Inferior parietal cortex (tissue), 1 donor: ENCODE data around the gene MCEE.
"Not testable (repeated sequence)": the region's sequence is repeated elsewhere in the genome, so short reads cannot be mapped to it uniquely, and the experiment has no call there.

Experiments
- DNase-seq: peaks from one replicate; pipeline ENCODE4 v3.0.0-alpha.2; 2016; ENCODE audit errors: extremely low spot score

MCEE gene

DNA sequence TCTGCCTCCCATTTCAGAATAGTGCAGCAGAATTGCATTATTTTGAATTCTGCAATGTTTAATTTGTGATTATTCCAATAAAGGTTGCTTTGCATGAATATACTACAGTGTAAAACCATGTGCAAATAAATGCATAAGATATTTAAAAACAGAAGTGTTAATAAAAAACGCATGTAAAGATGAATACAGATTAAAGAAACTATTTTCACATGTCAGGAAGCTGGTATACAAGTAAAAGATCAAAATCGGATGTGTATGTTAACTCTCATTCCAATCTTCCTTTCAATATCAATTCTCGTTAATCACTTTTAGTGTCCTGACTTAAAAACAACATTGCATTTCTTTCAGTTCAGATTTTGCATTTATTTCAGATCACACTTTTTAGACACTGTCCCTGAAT lies 3.1 kb downstream of the MCEE start:
- DNase-seq, result no peak

DNA sequence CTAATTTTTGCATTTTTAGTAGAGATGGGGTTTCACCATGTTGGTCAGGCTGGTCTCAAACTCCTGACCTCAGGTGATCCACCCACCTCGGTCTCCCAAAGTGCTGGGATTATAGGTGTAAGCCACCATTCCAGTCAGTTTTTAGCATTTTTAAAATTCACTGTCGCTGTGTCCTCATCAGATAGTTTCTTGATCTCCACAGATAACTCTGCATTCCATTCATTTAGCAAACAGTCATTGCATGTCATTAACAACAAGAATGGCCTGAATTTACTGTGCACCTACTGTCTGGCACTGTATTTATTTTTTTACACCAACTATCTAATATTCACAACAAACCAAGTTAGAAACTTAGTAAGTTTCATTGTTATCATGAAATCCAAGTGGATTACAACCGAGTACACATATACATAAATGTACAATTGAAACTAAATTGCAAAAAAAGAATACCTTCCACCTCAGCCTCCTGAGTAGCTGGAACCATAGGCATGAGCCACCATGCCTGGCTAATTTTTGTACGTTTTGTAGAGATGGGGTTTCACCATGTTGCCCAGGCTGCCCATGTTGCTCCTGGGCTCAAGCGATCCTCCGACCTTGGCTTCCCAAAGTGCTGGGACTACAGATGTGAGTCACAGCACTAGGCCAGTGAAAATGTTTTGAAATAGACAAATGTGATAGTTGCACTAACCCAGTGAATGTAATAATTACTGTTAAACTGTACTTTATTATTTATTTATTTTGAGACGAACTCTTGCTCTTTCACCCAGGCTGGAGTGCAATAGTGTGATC lies 4.3 kb downstream of the MCEE start:
- DNase-seq, result no peak

DNA sequence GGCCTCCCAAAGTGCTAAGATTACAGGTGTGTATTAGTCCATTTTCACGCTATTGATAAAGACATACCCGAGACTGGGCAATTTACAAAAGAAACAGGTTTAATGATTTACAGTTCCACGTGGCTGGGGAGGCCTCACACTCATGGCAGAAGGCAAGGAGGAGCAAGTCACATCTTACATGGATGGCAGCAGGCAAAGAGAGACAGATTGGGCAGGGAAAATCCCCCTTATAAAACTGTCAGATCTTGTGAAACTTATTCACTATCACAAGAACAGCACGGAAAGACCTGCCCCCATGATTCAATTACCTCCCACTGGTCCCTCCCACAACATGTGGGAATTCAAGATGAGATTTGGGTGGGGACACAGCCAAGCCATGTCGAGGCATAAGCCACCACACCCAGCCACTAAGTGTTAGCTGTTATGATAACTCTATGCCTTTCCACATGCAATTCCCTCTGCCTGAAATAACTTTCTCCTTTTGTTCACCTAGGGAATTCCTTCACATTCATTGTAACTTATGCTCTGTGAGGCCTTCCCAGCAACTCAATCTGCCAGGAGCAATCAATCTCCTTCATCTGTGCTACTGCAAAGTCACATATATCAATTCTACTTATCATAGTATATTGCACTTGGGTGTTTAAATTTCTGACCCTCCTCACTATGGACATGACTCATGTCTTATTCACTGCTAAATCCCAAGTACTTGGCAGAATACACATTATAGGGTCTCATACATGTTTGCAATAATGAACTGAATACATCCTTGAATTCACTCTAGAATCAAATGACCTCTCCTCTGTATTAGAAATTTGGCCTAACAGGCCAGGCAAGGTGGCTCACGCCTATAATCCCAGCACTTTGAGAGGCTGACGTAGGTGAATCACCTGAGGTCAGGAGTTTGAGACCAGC lies 7.4 kb downstream of the MCEE start:
- DNase-seq, result no peak

DNA sequence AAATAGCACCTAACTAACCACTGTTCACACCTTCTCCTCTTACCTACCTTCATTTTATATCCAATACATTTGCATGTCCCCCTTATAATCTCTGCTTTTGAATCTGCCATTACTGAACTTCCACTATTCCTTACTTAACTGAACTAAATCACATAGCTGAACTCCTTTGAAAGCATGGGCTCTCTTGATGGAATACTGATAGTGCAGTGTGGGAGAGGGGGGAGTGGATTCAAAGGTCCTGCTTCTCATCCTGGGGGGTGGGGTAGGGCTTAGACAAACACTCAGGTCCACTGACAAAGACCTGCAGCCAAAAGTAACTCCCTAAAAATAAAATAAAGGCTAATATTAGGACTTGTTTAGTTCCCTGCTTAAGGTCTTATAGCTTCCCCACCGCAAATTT lies 8.6 kb downstream of the MCEE start:
- DNase-seq, result no peak

DNA sequence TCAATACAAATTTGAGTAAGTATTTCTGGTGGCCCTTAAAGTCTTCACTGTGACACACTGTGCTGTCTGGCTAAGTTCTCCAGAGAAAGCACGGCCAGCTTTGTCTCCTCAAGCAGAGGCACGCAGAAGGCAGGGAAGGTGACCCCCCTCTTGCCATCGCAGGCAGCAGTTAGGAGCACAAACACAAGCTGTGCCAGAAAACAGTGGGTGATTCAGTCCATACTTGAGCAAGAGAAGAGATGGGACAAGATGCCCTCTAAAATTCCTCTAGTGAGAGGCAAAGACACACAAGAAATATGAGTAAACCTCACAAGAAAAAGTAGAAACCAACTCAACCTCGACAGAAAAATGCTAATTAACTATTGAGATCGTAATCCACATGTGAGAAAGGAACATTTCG lies 9.8 kb downstream of the MCEE start:
- no peak for DNase-seq

DNA sequence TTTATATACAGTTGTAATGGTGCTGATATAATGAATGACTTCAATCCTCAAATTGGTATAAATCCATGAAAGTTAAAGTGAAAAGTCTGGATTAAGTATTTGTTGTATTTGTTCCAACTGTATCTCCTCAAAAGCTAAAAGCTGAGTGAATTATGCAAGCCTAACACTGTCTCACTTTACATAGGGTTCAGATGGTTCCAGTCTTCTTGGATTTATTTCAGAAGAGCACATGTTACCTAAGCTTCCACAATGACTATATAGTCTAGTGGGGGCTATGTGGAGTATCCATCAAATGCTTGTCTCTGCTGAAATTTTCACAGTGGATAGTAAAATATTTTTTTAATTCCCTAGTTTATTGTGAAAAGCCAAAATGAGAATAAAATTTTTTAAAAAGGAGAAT lies 13.0 kb downstream of the MCEE start:
- no peak for DNase-seq

DNA sequence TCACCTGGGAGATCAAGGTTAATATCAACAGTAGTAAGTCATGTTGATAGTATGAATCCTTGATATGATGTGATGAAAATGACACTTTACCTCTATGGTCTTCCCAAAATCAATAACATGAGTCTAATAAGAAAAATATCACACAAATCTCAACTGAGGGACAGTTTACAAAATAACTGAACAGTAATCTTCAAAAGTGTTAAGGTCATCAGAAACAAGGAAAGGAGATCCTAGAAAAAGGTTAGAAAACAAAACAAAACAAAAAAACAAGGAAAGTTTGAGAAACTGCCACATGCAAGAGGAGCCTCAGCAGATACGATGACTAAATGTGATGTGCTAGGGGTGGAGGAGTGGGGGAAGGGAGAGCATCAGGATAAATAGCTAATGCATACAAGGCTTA lies 16.2 kb downstream of the MCEE start:
- no peak for DNase-seq

DNA sequence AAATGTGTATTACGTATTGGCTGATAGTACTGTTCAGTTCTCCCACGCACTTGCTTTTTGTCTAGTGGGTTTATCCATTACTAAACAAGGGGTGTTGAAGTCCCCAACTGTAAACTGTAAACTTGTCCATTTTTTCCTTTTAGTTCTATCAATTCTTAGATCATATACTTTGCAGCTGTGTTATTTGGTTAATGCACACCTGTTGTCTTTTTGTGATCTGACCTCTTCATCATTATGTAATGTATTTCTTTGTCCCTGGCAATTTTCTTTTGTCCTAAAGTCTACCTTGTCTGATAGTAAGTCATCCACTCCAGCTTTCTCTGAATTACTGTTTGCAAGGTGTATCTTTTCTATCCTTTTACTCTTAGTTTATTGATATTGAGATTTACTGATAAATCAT lies 21.9 kb downstream of the MCEE start:
- no peak for DNase-seq

DNA sequence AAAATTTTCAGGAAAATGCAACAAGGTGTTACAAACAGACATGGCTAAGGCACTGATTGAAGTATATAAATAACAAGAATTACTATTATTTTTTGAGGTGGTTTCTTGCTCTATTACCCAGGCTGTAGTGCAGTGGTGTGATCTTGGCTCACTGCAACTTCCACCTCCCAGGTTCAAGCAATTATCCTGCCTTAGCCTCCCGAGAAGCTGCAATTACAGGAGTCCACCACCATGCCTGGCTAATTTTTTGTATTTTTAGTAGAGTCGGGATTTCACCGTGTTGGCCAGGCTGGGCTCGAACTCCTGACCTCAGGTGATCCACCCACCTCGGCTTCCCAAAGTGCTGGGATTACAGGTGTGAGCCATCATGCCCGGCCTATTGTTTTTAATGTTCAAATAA lies 23.6 kb downstream of the MCEE start:
- not testable (repeated sequence) for DNase-seq

DNA sequence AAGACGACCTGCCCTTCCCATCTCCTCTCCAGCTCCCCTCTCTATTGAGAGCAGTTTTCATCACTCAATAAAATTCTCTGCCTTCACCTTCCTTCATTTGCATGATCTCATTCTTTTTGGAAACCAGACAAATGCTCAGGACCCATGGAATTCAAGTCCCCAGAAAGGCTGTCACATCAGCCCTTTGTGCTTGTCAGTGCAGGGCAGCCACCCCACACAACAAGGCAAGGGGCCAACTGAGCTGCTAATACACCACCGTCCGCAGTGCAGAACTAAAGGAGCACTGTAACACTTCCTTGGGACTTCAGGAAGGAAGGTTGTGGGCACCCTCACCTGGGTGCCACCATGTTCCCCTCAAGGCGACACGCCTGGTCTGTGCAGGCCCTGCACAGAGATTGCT lies 26.2 kb downstream of the MCEE start:
- DNase-seq, result no peak

DNA sequence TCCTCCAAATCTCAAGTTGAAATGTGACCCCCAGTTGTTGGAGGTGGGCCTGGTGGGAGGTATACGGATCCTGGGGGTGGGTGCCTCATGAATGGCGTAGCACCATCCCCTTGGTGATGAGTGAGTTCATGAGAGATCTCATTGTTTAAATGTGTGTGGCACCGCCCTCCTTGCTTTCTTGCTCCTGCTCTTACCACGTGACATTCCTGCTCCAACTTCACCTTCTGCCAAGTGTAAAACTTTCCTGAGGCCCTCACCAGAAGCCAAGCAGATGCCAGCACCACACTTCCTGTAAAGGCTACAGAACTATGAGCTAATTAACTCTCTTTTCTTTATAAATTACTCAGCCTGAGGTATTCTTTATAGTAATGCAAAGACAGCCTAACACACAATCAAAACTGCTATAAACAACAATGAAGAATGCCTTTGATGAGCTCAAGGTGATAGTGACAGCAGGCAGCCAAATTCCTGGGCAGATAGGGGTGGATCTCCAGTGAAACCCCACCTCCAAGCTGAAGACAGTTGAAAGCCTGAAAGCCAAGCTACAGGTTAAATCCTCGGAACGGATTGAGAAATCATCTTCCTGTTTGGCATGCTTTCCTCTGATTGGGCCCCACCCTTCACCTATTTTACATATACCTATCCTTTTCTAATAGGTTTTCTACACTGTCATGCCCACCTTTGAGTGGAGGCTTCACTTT lies 26.9 kb downstream of the MCEE start:
- no peak for DNase-seq

DNA sequence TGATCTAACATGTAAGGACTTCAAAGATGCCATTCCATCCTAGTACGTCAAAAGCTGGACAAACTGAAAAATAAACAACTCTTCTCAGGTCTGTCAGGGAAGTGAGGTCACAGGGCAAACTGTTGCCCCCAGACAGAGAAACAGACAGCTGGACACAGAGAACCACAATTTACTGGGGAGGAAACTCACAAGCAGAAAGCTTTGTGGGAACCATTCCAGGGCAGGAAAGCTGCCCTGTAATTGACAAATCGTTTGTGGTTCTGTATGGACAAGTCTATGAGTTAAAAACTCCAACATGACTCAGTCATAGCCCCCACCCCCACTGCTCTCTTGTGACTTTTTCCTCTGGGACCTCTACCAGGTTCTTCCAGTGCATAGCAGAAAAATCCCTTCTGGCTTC lies 28.4 kb downstream of the MCEE start:
- no peak for DNase-seq

DNA sequence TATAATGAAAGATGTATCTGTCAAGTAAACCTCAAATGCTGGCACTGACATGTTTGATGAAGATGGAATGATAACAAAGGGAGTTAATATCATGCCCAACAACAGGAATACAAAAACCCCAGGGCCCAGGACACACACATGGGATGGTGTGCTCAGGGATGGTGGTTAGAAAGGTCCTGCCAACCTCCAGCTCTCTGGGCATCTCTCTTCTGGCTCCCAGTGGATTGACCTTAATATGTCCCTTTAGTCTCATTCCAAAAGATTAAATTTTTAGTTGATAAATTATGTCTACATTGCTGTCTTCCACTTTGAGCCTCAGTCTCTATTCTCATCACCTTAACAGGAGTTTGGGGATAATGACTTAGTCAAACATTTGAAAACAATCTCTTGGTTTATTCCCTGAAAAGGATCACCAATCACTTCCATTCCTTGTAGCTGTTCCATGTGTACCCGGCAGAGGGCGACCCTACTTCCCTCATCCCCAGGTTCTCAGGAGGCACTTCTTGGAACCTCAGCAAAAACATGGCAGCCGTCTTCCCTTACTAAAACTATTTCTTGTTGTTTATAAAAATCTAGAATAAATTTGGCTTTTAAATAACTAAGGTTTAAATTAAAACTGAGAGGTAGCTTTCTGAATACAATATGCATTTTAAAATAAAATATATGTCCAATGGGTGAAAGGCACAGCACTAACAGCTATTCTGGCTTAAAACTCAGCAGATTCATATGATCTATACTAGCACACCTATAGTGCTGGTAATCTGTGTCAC lies 29.6 kb downstream of the MCEE start:
- peak; percentile 23 for DNase-seq

DNA sequence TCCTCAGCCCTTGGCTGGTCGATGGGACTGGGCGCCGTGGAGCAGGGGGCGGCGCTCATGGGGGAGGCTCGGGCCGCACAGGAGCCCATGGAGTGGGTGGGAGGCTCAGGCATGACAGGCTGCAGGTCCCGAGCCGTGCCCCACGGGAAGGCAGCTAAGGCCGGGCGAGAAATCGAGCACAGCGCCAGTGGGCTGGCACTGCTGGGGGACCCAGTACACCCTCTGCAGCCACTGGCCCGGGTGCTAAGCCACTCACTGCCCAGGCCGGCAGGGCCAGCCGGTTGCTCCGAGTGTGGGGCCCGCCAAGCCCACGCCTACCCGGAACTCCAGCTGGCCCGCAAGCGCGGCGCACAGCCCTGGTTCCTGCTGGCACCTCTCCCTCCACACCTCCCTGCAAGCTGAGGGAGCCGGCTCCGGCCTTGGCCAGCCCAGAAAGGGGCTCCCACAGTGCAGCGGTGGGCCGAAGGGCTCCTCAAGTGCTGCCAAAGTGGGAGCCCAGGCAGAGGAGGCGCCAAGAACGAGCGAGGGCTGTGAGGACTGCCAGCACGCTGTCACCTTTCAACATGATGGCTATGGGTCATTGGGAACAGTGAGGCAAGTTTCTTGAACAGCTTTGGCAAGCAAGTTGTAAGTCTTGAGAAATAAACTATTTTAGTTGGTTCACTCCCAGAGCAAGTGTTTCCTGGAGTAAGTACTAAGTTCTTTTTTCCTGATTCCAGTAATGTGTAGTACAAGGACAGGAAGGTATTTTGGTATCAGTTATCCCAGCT lies 37.4 kb downstream of the MCEE start:
- not testable (repeated sequence) for DNase-seq

DNA sequence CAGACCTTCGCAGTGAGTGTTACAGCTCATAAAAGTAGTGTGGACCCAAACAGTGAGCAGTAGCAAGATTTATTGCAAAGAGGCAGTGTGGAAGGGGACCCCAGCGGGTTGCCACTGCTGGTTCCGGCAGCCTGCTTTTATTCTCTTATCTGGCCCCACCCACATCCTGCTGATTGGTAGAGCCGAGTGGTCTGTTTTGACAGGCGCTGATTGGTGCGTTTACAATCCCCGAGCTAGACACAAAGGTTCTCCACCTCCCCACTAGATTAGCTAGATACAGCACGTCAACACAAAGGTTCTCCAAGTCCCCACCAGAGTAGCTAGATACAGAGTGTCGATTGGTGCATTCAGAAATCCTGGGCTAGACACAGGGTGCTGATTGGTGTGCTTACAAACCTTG lies 38.2 kb downstream of the MCEE start:
- DNase-seq, result not testable (repeated sequence)

DNA sequence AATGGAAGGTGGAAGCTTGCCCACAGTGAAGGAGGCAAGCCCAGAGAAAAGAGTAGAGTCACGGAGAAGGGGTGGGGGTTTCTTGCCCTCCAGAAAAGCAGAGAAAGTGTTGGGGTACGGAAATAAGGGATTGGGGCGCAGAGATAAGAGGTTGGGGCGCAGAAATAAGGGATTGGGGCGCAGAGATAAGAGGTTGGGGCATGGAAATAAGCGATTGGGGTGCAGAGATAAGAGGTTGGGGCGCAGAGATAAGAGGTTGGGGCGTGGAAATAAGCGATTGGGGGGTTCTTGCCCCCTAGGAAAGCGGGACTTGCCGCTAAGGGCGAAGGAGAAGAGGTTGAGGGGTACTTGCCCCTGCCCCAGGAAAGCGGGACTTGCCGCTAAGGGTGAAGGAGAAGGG lies 40.6 kb downstream of the MCEE start:
- DNase-seq, result not testable (repeated sequence)

DNA sequence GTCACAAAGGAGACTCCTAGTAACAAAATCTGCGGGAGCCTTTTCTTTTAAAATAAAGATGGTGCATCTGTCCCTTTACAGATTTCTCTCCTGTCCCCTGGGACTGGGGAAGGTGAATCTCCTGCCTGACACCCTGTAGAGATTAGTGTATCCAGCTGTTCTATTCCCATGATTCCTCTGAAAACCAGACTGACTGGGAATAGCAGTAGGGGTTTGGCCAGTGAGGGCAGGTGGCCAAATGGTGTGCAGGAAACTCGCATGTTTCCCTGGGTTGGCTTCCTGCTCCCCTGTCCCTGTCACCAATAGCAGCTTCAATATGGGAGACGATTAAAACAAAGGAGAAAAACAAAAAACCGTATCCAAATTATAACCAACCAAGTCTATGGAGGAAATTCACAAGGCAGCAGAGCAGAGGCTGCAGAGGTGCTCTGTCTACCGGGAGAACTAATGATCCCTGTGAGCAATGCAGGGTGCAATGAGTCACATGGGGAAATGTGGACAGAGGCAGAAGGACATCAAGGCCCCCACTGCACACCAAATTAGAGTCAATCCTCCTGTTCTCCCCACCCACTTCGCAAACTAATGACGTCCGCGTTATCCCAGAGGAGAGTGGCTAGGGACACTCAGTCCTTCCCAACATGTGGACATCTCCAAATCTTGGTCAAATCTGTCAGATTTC lies 44.6 kb downstream of the MCEE start:
- not testable (repeated sequence) for DNase-seq

DNA sequence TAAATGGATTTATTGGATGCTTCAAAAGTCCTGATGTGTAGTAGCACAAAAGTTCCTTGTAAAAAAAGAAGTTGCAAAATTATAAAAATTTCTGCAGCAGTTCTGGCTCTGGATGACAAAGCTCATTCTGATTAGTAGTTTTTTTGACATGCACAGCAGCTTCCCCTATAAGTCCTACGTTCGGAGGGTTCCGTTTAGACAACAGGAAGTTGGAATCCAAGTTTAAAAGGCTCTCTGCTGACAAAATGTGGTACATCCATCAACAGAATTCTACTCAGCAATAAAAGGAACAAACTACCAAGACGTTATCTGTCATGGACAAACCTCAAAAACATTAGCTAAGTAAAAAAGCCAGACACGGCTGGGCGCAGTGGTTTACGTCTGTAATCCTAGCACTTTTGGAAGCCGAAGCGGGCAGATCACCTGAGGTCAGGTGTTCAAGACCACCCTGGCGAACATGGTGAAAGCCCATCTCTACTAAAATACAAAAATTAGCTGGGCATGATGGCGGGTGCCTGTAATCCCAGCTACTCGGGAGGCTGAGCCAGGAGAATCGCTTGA lies 46.2 kb downstream of the MCEE start:
- DNase-seq, result not testable (repeated sequence)

DNA sequence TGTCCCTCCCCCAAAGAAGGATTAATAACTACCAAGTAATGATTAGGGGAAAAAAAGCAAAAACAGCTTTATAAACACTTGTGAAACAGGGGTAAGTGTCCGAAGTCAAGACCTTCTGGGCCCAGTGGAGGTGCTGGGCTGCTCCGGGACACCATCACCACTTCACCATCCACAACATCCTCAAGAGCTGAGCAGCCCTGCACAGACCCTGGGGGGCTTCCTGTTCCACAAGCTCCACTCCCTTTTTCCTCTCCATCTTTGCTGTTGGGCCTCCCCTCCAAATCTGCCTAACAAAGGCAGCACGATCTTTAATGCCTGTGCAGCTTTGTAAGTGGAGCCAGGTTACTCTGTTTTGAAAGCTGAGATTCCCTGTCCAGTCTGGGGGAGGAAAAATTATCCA lies 46.7 kb downstream of the MCEE start:
- not testable (repeated sequence) for DNase-seq
